Measurements from ENCODE around the gene TMCC1. TPM values are rescaled to one million over a fixed set of nuclear protein-coding genes. Genes with fewer than 3 reads are reported as not detected.

TMCC1 gene
- total RNA-seq, 4 donors from 2014 or later: 23.2 to 78.7 (median 54.1) TPM

GRCh38 chr3:129778871-129779270 is 114.6 kb downstream of the TMCC1 start:
- Histone ChIP-seq H3K27me3 (no peaks in the 10 kb centered on the region), H3K4me3 (no peak overlapping the region), H3K36me3 (no peaks in the 10 kb centered on the region), H3K9me3 (no peaks in the 10 kb centered on the region), H3K27ac (no peak overlapping the region), H3K4me1 (no peaks in the 10 kb centered on the region)
- no peak for TF ChIP-seq CTCF (IDR thresholded peaks at IDR 0.05)
- TF ChIP-seq POLR2A (IDR thresholded peaks at IDR 0.05): no peak
- no peak for DNase-seq
- intact Hi-C loops (cut with DNase I; ENCODE audit: low total_unique reads): no loop called here

- no peaks in the 10 kb centered on the region for H3K9me3 ChIP-seq
- no peak overlapping the region for H3K4me3 ChIP-seq
- intact Hi-C loops (cut with DNase I; ENCODE audit: low total_unique reads): no loop called here
- no peaks in the 10 kb centered on the region for H3K4me1 ChIP-seq
- H3K27me3 ChIP-seq: no peaks in the 10 kb centered on the region
- no peak for TF ChIP-seq CTCF (IDR thresholded peaks at IDR 0.05)
- no peak for TF ChIP-seq POLR2A (IDR thresholded peaks at IDR 0.05)
- H3K27ac ChIP-seq: no peak overlapping the region
- no peak for DNase-seq
- H3K36me3 ChIP-seq: no peaks in the 10 kb centered on the region
These were observed 115.7 kb downstream of the TMCC1 start for GRCh38 chr3:129777806-129778205.

GRCh38 chr3:129775870-129776269 is 117.6 kb downstream of the TMCC1 start:
- DNase-seq: no peak
- no peak overlapping the region for H3K4me3 ChIP-seq
- H3K4me1 ChIP-seq: no peaks in the 10 kb centered on the region
- no peak overlapping the region for H3K27ac ChIP-seq
- TF ChIP-seq POLR2A (IDR thresholded peaks at IDR 0.05): no peak
- no peak for TF ChIP-seq CTCF (IDR thresholded peaks at IDR 0.05)
- intact Hi-C loops (cut with DNase I; ENCODE audit: low total_unique reads): no loop called here
- no peaks in the 10 kb centered on the region for H3K9me3 ChIP-seq
- no peaks in the 10 kb centered on the region for H3K36me3 ChIP-seq
- no peaks in the 10 kb centered on the region for H3K27me3 ChIP-seq

- Histone ChIP-seq H3K27me3 (no peaks in the 10 kb centered on the region), H3K36me3 (no peaks in the 10 kb centered on the region), H3K9me3 (no peaks in the 10 kb centered on the region), H3K4me3 (no peak overlapping the region), H3K27ac (peak overlapping the region in 1 of 2 donors; percentile 6), H3K4me1 (no peaks in the 10 kb centered on the region)
- TF ChIP-seq CTCF (IDR thresholded peaks at IDR 0.05) (no peak), POLR2A (IDR thresholded peaks at IDR 0.05) (no peak)
- DNase-seq: no peak
- intact Hi-C loops (cut with DNase I; ENCODE audit: low total_unique reads): no loop called here
These were observed 119.5 kb downstream of the TMCC1 start for GRCh38 chr3:129773691-129774663.

- Histone ChIP-seq H3K9me3 (no peaks in the 10 kb centered on the region), H3K4me1 (no peaks in the 10 kb centered on the region), H3K4me3 (no peak overlapping the region), H3K27ac (no peak overlapping the region), H3K36me3 (no peaks in the 10 kb centered on the region), H3K27me3 (no peaks in the 10 kb centered on the region)
- DNase-seq: no peak
- intact Hi-C loops (cut with DNase I; ENCODE audit: low total_unique reads): no loop called here
- TF ChIP-seq CTCF (IDR thresholded peaks at IDR 0.05) (no peak), POLR2A (IDR thresholded peaks at IDR 0.05) (no peak)
These were observed 122.9 kb downstream of the TMCC1 start for GRCh38 chr3:129770604-129771003.
